ENCODE measurements around the gene LACTB. TPM values are rescaled to one million over a fixed set of nuclear protein-coding genes. Genes with fewer than 3 reads are reported as not detected.
A peak's percentile ranks its signal among the peaks of the same experiment; 100 is the strongest.

The LACTB gene
- total and polyA plus RNA-seq, 2 of the 4 experiments (the other 2 are of a cell fraction), result 12.9 to 32.7 TPM

DNA sequence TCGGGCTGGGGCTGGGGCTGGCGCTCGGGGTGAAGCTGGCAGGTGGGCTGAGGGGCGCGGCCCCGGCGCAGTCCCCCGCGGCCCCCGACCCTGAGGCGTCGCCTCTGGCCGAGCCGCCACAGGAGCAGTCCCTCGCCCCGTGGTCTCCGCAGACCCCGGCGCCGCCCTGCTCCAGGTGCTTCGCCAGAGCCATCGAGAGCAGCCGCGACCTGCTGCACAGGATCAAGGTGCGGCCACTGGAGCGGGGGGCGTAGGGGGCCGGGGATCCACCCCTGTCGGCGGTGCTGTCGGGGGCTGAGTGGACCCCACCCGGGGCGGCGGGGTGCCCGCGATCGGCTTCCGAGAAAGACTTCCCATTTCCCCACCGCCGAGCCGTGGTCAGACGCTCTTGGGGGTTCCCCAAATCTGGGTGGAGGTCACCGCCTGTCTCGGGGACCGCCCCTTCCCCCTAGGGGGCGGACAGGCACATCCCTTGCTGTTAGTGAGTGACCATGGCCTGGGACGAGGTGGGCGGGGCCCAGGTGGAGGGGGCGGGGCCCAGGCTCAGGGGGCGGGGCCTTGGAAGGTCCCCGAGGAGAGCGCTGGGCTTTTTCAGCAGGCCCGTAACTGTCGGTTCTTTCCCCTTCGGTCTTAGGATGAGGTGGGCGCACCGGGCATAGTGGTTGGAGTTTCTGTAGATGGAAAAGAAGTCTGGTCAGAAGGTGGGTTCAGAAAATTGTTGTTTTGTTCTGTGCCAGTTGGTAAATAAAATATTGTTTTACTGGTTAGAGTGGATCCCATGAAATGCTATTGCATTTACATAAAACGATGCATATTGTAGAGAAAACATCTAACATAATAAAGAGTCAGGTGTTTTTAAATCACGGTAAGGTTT lies 578 bp downstream of the LACTB start:
- H3K14ac ChIP-seq (replicated peaks; ENCODE audit: low read depth, low read length), result peak overlapping the region; percentile 92
- peak overlapping the region; percentile 77; the same call in 1 of the 2 replicates for H3K23ac ChIP-seq (ENCODE audit: low read depth, low read length)
- H3K9me1 ChIP-seq (ENCODE audit: insufficient read depth, low read length), result peaks cover 10% of the 10 kb centered on the region
- ChIA-PET CTCF (no interaction called here), POLR2A (ENCODE audit: unreplicated experiment) (no interaction called here)
- peaks cover 12% of the 10 kb centered on the region for H3K36me3 ChIP-seq (ENCODE audit: control insufficient read depth, insufficient read depth, low read length)
- intact Hi-C loops (cut with micrococcal nuclease), result loop anchor here (5.0 kb wide), 1 partner anchor 65 kb away; no protein-coding TSS in a partner anchor
- TF ChIP-seq CEBPB (IDR thresholded peaks at IDR 0.05; ENCODE audit: low read depth, low read length) (no peak), MXI1 (IDR thresholded peaks at IDR 0.05; ENCODE audit: borderline replicate concordance, low read depth, low read length) (peak; percentile 37; the same call in 1 of the 2 replicates), FOS (IDR thresholded peaks at IDR 0.05; ENCODE audit: low read depth, low read length) (no peak), BHLHE40 (IDR thresholded peaks at IDR 0.05; ENCODE audit: low read depth, low read length) (no peak), POLR2A (IDR thresholded peaks at IDR 0.05; ENCODE audit: low read depth, low read length) (peak; percentile 78; the same call in 1 of the 2 replicates), MAZ (IDR thresholded peaks at IDR 0.05; ENCODE audit: borderline replicate concordance, low read depth, low read length) (0 out of 2 replicates have a peak, but pooled peaks have one; percentile 31), MAFK (IDR thresholded peaks at IDR 0.05; ENCODE audit: low read depth, low read length) (no peak), RAD21 (IDR thresholded peaks at IDR 0.05; ENCODE audit: low read length) (peak; percentile 19; the same call in 1 of the 2 replicates), RCOR1 (IDR thresholded peaks at IDR 0.05; ENCODE audit: insufficient replicate concordance, low read length) (no peak), CHD1 (IDR thresholded peaks at IDR 0.05; ENCODE audit: low read depth, low read length) (0 out of 2 replicates have a peak, but pooled peaks have one; percentile 64)
- TF ChIP-seq, protein P1, sequence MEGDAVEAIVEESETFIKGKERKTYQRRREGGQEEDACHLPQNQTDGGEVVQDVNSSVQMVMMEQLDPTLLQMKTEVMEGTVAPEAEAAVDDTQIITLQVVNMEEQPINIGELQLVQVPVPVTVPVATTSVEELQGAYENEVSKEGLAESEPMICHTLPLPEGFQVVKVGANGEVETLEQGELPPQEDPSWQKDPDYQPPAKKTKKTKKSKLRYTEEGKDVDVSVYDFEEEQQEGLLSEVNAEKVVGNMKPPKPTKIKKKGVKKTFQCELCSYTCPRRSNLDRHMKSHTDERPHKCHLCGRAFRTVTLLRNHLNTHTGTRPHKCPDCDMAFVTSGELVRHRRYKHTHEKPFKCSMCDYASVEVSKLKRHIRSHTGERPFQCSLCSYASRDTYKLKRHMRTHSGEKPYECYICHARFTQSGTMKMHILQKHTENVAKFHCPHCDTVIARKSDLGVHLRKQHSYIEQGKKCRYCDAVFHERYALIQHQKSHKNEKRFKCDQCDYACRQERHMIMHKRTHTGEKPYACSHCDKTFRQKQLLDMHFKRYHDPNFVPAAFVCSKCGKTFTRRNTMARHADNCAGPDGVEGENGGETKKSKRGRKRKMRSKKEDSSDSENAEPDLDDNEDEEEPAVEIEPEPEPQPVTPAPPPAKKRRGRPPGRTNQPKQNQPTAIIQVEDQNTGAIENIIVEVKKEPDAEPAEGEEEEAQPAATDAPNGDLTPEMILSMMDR (conservative IDR thresholded peaks at IDR 0.05; ENCODE audit: low read depth, low read length), result no peak
- dilution Hi-C loops (cut with HindIII; ENCODE audit: low sequenced_read_pairs, unreplicated experiment), result no loop called here
- DNase-seq (peak; percentile 75), ATAC-seq (ENCODE audit: low read depth) (peak; percentile 97)
- H3K27me3 ChIP-seq (ENCODE audit: control insufficient read depth, insufficient read depth, low read length), result no peaks in the 10 kb centered on the region
- no peak overlapping the region; the same call in 1 of the 2 replicates for H2BK120ac ChIP-seq (ENCODE audit: low read depth, low read length)
- peak overlapping the region; percentile 26; the same call in 1 of the 2 replicates for H4K91ac ChIP-seq (ENCODE audit: insufficient read depth, low read depth, low read length)
- no peak overlapping the region for H2BK20ac ChIP-seq (ENCODE audit: low read depth, low read length)
- peaks cover 2% of the 10 kb centered on the region for H3K4me1 ChIP-seq (ENCODE audit: control insufficient read depth, insufficient read depth, low read length)
- peaks cover 3% of the 10 kb centered on the region; the same call in 1 of the 2 replicates for H3K9me3 ChIP-seq (ENCODE audit: control insufficient read depth, insufficient read depth, low read length)
- H3K79me1 ChIP-seq (ENCODE audit: low read depth in 1 of 2, low read length in 2 of 2), result peaks cover 7 to 32% of the 10 kb centered on the region in 2 experiments
- peak overlapping the region; percentile 91 for H2BK5ac ChIP-seq (ENCODE audit: low read depth, low read length, poor library complexity, severe bottlenecking)
- H2AK5ac ChIP-seq (ENCODE audit: low read depth, low read length), result no peak overlapping the region; the same call in 1 of the 2 replicates
- H4K8ac ChIP-seq (ENCODE audit: low read depth in 2 of 2, low read length in 2 of 2), result peak overlapping the region in 1 of 2 experiments; percentile 37; a peak in 2 of 4 replicates
- WGBS, 2 experiments (ENCODE audit: extremely low coverage in 2 of 2, insufficient read length in 1 of 2), result 1% methylated on average over 20 of the region's 59 CpGs; no CpG with 5 or more reads in 1 of the 2 experiments
- peak overlapping the region; percentile 94 for H2AK9ac ChIP-seq (replicated peaks; ENCODE audit: low read depth, low read length, poor library complexity)
- no TSS peak for BruUV-seq (replicated peaks)
- H3K9ac ChIP-seq (ENCODE audit: low read depth, low read length), result peak overlapping the region; percentile 90
- peak overlapping the region; percentile 56 for H3K18ac ChIP-seq (ENCODE audit: low read depth, low read length)
- peaks cover 7% of the 10 kb centered on the region; the same call in 1 of the 2 replicates for H4K20me1 ChIP-seq (ENCODE audit: insufficient read depth, low read length)
- peak overlapping the region; percentile 89 for H3K4me2 ChIP-seq (ENCODE audit: low read depth, low read length)
- peak overlapping the region; percentile 66 for H3K56ac ChIP-seq (ENCODE audit: extremely low read depth, insufficient read depth, low read length)
- in situ Hi-C loops (cut with MboI; ENCODE audit: low sequenced_read_pairs), result no loop called here
- peak overlapping the region; percentile 75 for H3K27ac ChIP-seq (ENCODE audit: insufficient read depth, low read length)
- H4K5ac ChIP-seq (ENCODE audit: low read depth, low read length), result 0 out of 2 replicates have a peak overlapping the region, but pooled peaks have one; percentile 1
- peak overlapping the region; percentile 74 for H3K4ac ChIP-seq (ENCODE audit: low read depth, low read length)
- peak overlapping the region; percentile 85 for H3K4me3 ChIP-seq (ENCODE audit: insufficient read depth, low read depth, low read length)
- H2AFZ ChIP-seq (replicated peaks; ENCODE audit: low read length, poor library complexity), result peak overlapping the region; percentile 90
- H2BK15ac ChIP-seq (ENCODE audit: low read depth, low read length), result no peak overlapping the region

All from IMR-90 (cell line).